Measurements from ENCODE around the gene LYRM2.
"Not testable (repeated sequence)": the region's sequence is repeated elsewhere in the genome, so short reads cannot be mapped to it uniquely, and the experiment has no call there.

The LYRM2 gene

DNA sequence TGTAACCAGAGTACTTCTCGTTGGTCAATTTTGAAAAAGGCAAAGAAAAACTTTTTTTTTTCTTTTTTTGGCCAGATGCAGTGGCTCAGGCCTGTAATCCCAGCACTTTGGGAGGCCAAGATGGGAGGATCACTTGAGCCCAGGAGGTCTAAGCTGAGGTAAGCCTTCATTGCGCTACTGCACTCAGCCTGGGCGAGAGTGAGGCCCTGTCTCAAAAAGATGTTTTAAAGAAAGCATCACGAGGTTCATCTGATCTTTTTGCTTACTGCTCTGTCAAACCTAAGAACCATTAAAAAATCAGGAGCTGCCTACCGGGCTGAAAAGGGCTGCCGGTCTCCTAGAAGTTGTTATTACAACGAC lies 607 bp downstream of the LYRM2 start:
- ChIA-PET CTCF (interaction anchor here (0.7 kb wide), 1 partner anchor 229 kb away, joined by 3 read pairs; no protein-coding TSS in a partner anchor), POLR2A (ENCODE audit: low non-redundant PET) (interaction anchor here (0.7 kb wide), 1 partner anchor 66 kb away, joined by 3 read pairs; no protein-coding TSS in a partner anchor)
- TF ChIP-seq, protein P1, sequence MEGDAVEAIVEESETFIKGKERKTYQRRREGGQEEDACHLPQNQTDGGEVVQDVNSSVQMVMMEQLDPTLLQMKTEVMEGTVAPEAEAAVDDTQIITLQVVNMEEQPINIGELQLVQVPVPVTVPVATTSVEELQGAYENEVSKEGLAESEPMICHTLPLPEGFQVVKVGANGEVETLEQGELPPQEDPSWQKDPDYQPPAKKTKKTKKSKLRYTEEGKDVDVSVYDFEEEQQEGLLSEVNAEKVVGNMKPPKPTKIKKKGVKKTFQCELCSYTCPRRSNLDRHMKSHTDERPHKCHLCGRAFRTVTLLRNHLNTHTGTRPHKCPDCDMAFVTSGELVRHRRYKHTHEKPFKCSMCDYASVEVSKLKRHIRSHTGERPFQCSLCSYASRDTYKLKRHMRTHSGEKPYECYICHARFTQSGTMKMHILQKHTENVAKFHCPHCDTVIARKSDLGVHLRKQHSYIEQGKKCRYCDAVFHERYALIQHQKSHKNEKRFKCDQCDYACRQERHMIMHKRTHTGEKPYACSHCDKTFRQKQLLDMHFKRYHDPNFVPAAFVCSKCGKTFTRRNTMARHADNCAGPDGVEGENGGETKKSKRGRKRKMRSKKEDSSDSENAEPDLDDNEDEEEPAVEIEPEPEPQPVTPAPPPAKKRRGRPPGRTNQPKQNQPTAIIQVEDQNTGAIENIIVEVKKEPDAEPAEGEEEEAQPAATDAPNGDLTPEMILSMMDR (conservative IDR thresholded peaks at IDR 0.05; ENCODE audit: low read depth) = no peak
- DNase-seq (ENCODE audit: low spot score) = no peak
- H3K27ac ChIP-seq = peak overlapping the region; percentile 91

DNA sequence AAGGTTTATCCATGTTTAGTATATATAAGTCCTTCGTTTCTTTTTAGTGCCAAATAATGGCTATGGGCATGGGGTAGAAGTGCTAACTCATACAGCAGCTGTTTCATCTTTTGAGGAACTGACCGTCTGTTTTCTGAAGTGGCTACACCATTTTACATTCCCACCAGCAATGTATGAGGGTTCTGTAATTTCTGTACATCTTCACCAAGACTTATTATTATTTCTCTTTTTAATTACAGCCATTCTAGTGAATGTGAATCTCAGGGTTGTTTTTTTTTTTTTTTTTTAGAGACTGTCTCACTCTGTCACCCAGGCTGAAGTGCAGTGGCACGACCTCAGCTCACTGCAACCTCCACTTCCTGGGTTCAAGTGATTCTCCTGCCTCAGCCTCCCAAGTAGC lies 2.1 kb downstream of the LYRM2 start:
- POLR2A ChIA-PET (ENCODE audit: low non-redundant PET); CTCF ChIA-PET; H3K27ac ChIP-seq; DNase-seq (ENCODE audit: low spot score): not testable (repeated sequence)

- TF ChIP-seq, protein P1 (conservative IDR thresholded peaks at IDR 0.05; ENCODE audit: low read depth) = no peak
- CTCF ChIA-PET = interaction anchor here (0.5 kb wide), 2 partner anchors 73 to 409 kb away, joined by 4 read pairs; no protein-coding TSS in a partner anchor
- DNase-seq (ENCODE audit: low spot score) = no peak
Measured at GRCh38 chr6:89630488-89630887, 8.1 kb downstream of the LYRM2 start.

DNA sequence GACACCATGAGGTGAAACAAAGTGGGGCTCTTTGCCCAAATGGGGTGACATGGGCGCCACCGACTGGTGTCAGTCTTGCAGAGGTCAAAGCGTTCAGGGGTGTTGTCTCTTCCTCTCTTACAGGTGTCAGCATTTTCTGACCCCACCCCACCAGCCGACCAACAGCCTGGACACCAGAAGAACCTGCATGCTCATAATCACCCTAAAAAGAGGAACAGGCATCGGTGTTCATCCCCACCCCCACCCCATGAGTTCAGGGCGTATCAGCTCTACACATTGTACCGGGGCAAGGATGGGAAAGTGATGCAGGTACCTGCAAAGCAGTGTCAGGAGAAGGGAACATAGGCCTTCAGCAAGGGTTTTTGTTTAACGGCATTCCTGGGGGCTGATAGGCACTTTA lies 14.8 kb downstream of the LYRM2 start:
- ChIA-PET POLR2A (ENCODE audit: low non-redundant PET) (no interaction called here), CTCF (interaction anchor here (0.6 kb wide), 1 partner anchor 196 kb away, joined by 3 read pairs; no protein-coding TSS in a partner anchor)
- TF ChIP-seq, protein P1 (conservative IDR thresholded peaks at IDR 0.05; ENCODE audit: low read depth) = no peak
- no peak overlapping the region for H3K27ac ChIP-seq
- DNase-seq (ENCODE audit: low spot score) = no peak

More at GRCh38 chr6:89630488-89630887, 8.1 kb downstream of the LYRM2 start:
- POLR2A ChIA-PET (ENCODE audit: low non-redundant PET) = no interaction called here
- no peak overlapping the region for H3K27ac ChIP-seq

DNA sequence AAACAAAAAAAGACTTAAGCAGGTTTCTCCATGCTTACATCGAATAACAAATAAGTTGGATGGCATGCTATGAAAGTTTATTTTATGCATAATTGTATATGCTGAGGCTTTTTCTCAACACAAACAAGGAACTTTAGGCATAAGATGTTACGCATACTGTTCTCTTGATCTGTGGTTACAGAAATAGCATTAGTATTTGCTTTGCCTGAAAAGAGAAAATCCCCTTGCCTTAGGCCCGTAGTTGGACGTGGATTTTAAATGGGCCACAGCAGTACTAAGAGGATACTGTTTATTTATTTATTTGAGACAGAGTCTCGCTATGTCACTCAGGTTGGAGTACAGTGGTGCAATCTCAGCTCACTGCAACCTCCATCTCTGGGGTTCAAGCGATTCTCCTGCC lies 19.0 kb downstream of the LYRM2 start:
- H3K27ac ChIP-seq = no peak overlapping the region
- POLR2A ChIA-PET (ENCODE audit: low non-redundant PET) = no interaction called here
- TF ChIP-seq, protein P1 (conservative IDR thresholded peaks at IDR 0.05; ENCODE audit: low read depth) = no peak
- DNase-seq (ENCODE audit: low spot score) = no peak
- CTCF ChIA-PET = no interaction called here

DNA sequence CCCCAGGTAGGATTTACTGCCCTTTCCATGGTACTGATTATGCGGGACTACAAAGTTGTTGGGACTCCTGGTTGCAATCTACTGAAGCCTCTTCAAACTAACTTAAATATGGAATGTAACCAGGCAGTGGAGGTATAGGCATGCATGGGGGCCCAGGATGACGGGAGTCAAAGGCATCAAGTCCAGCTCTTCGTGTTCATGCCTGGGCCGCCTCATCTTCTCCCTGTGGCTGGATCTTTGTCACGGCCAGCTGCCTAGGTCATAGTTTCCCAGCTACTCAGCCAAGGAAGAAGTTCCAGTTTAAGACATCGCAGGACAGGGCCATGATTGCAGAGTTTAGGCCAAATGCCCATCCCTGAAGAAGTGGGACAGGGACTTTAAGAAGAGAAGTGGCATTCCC lies 20.5 kb downstream of the LYRM2 start:
- POLR2A ChIA-PET (ENCODE audit: low non-redundant PET) = no interaction called here
- DNase-seq (ENCODE audit: low spot score) = no peak
- CTCF ChIA-PET = no interaction called here
- no peak overlapping the region for H3K27ac ChIP-seq
- TF ChIP-seq, protein P1 (conservative IDR thresholded peaks at IDR 0.05; ENCODE audit: low read depth) = no peak

GRCh38 chr6:89616531-89616930 lies 22.0 kb downstream of the LYRM2 start:
- CTCF ChIA-PET = interaction anchor here (0.6 kb wide), 1 partner anchor 8 kb away, joined by 4 read pairs; no protein-coding TSS in a partner anchor

More at GRCh38 chr6:89616531-89616930, 22.0 kb downstream of the LYRM2 start:
- POLR2A ChIA-PET (ENCODE audit: low non-redundant PET) = interaction anchor here (0.6 kb wide), 1 partner anchor 75 kb away, joined by 3 read pairs; no protein-coding TSS in a partner anchor
- TF ChIP-seq, protein P1 (conservative IDR thresholded peaks at IDR 0.05; ENCODE audit: low read depth) = no peak
- no peak overlapping the region for H3K27ac ChIP-seq
- DNase-seq (ENCODE audit: low spot score) = no peak

All from RWPE1 (cell line).